ENCODE data around the gene MTA3. TPM values are rescaled to one million over a fixed set of nuclear protein-coding genes. Genes with fewer than 3 reads are reported as not detected.

MTA3 gene
- total RNA-seq, 1 donor from 2014 or later = 26.8 TPM

DNA sequence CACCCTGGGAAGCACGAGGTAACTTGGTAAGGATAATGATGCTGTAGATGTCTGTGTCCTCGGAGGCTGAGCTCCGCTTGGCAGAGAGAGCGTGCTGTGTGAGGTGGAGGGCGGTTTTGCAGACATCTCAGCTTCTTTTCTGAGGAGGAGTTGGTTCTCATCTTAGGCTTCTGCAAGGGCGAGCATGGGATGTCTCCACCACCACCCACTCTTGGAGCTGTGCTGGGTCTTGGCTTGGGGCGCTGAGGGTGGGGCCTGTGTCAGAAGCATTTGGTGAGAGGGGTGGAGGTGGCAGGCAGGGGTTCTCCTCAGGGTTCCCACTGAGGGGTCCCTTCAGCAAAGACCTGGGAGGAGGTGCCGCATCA is 186.3 kb downstream of the MTA3 start:
- Mint-ChIP-seq H3K4me1 (peaks cover 47% of the 10 kb centered on the region), H3K27ac (peak overlapping the region; percentile 75), H3K27me3 (no peaks in the 10 kb centered on the region), H3K9me3 (no peaks in the 10 kb centered on the region), H3K36me3 (ENCODE audit: low read depth) (no peaks in the 10 kb centered on the region), H3K4me3 (peak overlapping the region; percentile 39)
- DNase-seq (no peak), ATAC-seq (ENCODE audit: low read depth) (no peak)
- ChIA-PET POLR2A (interaction anchor here (1.5 to 6.1 kb wide), 3 partner anchors 37 to 155 kb away, joined by 3 to 41 read pairs (median 9); partner anchors contain the start of gene HAAO), CTCF (interaction anchor here (1.0 kb wide), 1 partner anchor 38 kb away, joined by 3 read pairs; the partner anchor contains the start of gene HAAO)
- intact Hi-C loops (cut with micrococcal nuclease) = loop anchor here (2.0 kb wide), 1 partner anchor 260 kb away; no protein-coding TSS in a partner anchor
- TF ChIP-seq, protein P1, sequence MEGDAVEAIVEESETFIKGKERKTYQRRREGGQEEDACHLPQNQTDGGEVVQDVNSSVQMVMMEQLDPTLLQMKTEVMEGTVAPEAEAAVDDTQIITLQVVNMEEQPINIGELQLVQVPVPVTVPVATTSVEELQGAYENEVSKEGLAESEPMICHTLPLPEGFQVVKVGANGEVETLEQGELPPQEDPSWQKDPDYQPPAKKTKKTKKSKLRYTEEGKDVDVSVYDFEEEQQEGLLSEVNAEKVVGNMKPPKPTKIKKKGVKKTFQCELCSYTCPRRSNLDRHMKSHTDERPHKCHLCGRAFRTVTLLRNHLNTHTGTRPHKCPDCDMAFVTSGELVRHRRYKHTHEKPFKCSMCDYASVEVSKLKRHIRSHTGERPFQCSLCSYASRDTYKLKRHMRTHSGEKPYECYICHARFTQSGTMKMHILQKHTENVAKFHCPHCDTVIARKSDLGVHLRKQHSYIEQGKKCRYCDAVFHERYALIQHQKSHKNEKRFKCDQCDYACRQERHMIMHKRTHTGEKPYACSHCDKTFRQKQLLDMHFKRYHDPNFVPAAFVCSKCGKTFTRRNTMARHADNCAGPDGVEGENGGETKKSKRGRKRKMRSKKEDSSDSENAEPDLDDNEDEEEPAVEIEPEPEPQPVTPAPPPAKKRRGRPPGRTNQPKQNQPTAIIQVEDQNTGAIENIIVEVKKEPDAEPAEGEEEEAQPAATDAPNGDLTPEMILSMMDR (IDR thresholded peaks at IDR 0.05) = no peak

DNA sequence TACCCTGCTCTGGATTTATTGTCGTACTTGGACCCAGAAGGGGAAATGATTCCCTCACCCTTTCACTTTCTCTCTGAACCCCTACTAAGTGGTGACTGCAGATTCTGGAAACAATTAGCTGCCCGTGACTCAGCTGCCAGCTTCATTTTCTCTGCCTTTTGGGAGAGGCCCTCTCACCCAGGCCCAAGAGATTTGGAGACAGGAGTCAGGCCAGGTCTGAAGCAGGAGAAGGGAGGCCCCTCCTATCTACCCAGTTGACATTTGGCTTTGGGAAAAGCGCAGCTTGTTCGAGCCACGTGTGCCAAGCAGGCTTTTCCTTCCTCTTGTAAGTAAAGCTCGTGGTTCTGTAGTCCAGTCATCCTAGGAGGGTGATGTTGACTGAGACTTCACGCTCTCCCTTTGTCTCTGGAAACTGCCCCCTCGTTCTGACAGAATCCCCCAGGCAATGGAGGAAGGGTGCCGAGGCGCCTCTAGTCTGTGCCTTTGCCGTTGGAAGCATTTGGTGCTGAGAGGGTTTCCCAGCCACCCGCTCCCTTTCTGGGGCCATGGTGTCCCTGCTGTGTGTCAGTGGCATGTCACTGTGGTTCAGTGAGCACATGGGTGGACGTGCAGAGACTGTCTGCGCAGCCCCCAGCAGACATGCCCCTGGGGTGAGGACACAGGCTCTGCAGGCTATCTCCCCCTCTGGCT is 186.9 kb downstream of the MTA3 start:
- no peaks in the 10 kb centered on the region for H3K27me3 Mint-ChIP-seq
- no peak overlapping the region for H3K4me3 Mint-ChIP-seq
- ATAC-seq (ENCODE audit: low read depth) = no peak
- ChIA-PET POLR2A (interaction anchor here (1.5 to 6.1 kb wide), 3 partner anchors 37 to 156 kb away, joined by 3 to 41 read pairs (median 9); partner anchors contain the start of gene HAAO), CTCF (interaction anchor here (1.0 kb wide), 1 partner anchor 37 kb away, joined by 3 read pairs; the partner anchor contains the start of gene HAAO)
- H3K9me3 Mint-ChIP-seq = no peaks in the 10 kb centered on the region
- no peaks in the 10 kb centered on the region for H3K36me3 Mint-ChIP-seq (ENCODE audit: low read depth)
- H3K27ac Mint-ChIP-seq = peak overlapping the region; percentile 12
- intact Hi-C loops (cut with micrococcal nuclease) = loop anchor here (2.0 kb wide), 1 partner anchor 261 kb away; no protein-coding TSS in a partner anchor
- peaks cover 47% of the 10 kb centered on the region for H3K4me1 Mint-ChIP-seq
- TF ChIP-seq, protein P1 (IDR thresholded peaks at IDR 0.05) = no peak
- no peak for DNase-seq

DNA sequence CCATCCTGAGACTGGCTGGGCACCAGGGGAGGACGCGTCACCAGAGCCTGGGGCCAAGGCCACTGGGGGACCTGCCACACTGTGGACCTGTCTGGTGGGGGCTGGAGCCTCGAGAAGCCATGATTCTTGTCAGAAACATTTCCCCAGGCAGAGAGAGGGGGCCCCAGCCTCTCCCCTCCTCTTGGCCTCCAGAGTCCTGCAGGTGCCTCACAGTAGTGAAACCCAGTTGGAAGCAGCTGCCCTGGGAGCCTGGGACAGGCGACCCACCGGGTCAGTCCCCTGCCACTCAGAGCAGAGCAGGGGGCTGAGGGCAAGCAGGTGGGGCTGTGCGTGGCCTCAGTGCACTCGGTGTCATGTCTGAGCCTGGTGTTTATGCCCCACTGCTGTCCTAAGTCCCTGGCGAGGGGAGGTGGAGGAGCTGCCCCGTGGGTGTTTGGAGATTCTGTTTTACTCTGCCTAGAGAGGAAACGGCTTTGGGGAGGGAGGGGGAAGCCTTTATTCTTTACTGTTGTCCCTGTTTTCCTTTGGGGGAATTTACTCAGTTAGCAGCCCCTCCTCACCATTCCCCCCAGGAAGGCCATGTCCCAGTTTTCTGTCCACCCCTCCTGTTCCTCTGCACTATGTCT is 187.8 kb downstream of the MTA3 start:
- Mint-ChIP-seq H3K9me3 (no peaks in the 10 kb centered on the region), H3K36me3 (ENCODE audit: low read depth) (no peaks in the 10 kb centered on the region), H3K4me1 (peaks cover 44% of the 10 kb centered on the region), H3K27ac (no peak overlapping the region), H3K4me3 (no peak overlapping the region), H3K27me3 (no peaks in the 10 kb centered on the region)
- no peak for DNase-seq
- ATAC-seq (ENCODE audit: low read depth) = no peak
- ChIA-PET POLR2A (interaction anchor here (6.1 kb wide), 1 partner anchor 54 kb away, joined by 41 read pairs; no protein-coding TSS in a partner anchor), CTCF (no interaction called here)
- intact Hi-C loops (cut with micrococcal nuclease) = no loop called here
- TF ChIP-seq, protein P1 (IDR thresholded peaks at IDR 0.05) = no peak

DNA sequence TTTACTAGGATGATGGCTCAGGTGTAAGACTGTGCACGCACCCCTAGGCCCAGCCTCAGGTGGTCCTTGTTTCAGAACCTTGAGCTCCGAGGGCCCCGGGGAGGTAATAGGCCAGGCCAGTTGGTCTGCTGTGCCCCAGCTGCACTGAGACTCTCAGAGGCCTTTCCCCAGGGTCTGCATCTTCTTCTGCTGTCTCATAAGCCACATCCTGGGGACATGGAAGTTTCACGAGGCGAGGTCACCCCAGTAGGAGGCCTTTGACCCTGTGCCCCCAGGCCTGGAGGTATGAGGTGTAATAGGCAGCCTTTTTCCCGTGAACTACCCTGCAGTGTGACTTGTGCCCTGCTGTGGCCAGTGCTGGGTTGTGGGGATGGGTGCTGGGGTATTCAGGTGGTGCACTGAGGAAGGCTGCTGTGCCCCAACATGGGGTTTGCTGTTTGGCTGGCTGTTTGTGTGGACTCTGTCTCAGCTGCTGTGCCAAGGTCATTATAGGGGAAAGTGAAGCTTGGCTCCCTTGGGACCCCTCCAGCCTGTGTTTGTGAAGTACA is 188.6 kb downstream of the MTA3 start:
- ATAC-seq (ENCODE audit: low read depth) = no peak
- intact Hi-C loops (cut with micrococcal nuclease) = no loop called here
- peaks cover 36% of the 10 kb centered on the region for H3K4me1 Mint-ChIP-seq

More for the DNA sequence above, 188.6 kb downstream of the MTA3 start:
- no peaks in the 10 kb centered on the region for H3K9me3 Mint-ChIP-seq
- DNase-seq = no peak
- POLR2A ChIA-PET = no interaction called here
- CTCF ChIA-PET = no interaction called here
- TF ChIP-seq, protein P1 (IDR thresholded peaks at IDR 0.05) = no peak
- no peaks in the 10 kb centered on the region for H3K36me3 Mint-ChIP-seq (ENCODE audit: low read depth)
- no peak overlapping the region for H3K4me3 Mint-ChIP-seq
- H3K27me3 Mint-ChIP-seq = no peaks in the 10 kb centered on the region
- no peak overlapping the region for H3K27ac Mint-ChIP-seq

All from activated B cell treated with CpG ODN at 0.5 μM for 24 hours (primary cell).